Measurements from ENCODE around the gene CSTPP1.

GRCh38 chr11:46967962-46968361 lies 31.4 kb downstream of the CSTPP1 start:
- TF ChIP-seq, protein P1, sequence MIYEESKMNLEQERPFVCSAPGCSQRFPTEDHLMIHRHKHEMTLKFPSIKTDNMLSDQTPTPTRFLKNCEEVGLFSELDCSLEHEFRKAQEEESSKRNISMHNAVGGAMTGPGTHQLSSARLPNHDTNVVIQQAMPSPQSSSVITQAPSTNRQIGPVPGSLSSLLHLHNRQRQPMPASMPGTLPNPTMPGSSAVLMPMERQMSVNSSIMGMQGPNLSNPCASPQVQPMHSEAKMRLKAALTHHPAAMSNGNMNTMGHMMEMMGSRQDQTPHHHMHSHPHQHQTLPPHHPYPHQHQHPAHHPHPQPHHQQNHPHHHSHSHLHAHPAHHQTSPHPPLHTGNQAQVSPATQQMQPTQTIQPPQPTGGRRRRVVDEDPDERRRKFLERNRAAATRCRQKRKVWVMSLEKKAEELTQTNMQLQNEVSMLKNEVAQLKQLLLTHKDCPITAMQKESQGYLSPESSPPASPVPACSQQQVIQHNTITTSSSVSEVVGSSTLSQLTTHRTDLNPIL (CRISPR knock-in tag; IDR thresholded peaks at IDR 0.05; ENCODE audit: low read depth) = no peak
- no peak for TF ChIP-seq CSDC2 (CRISPR knock-in tag; IDR thresholded peaks at IDR 0.05)
